HG03039 (cell line): ENCODE measurements around the gene PTPRZ1.

ENCODE experiments used
- ATAC-seq: cut with Tn5 transposase; IDR thresholded peaks from one replicate; pipeline ENCODE4 v1.9.1; 2021; ENCODE audit warnings: mild to moderate bottlenecking, moderate library complexity; ENCODE audit not compliant: unreplicated experiment

The PTPRZ1 gene

DNA sequence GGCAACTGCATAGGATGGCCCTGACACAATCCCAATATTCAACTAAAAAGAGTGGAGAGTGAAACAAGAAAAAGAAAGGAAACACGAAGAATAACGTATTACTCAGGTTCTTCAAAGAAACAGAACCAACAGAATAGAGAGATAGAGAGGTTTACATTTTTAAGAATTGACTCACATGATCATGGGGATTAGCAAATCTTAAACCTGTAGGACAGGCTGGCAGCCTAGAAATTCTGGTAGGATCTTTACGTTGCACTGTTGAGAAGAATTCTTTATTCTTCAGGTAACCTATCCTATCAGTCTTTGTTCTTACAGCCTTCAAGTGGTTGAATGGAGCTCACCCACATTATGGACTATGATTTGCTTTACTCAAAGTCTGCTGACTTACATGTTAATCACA, 167.2 kb downstream of the PTPRZ1 start:
- ATAC-seq = no peak

DNA sequence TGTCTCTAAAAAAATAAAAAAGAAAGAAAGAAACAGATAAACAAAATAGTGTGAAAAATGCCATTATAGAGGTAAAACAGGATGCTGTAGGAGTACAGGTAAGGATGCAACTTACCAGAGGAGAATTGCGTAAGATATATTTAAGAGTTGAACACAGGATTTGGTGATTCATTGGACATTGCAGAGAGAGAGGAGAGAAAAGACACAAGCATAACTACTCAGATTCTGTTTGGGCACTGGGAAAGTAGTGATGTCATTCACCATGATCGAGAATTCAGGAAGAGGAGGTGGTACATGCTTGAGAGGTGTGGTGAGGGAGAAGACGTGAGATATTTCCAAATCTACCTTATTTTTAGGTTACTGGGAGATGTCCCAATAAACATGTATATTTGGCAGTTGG, 173.4 kb downstream of the PTPRZ1 start:
- ATAC-seq = no peak

DNA sequence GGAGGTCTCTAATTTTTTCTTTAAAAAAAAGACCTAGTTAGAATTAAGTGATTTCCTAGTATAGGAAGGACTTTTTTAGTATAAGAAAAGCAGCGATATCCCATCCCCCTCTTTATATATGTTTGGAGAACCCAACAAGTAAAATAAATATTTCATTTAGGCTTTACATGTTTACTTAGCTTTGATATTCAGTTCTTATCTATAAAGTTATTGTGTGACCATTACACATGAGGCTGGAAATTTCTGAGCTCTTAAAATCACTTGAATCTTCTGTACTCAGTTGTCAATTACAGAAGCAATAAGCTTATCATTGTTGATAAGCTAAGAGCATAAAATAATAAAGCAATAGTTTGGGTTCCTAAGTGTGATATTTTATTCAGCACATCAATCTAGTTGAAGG, 181.4 kb downstream of the PTPRZ1 start:
- ATAC-seq = no peak

DNA sequence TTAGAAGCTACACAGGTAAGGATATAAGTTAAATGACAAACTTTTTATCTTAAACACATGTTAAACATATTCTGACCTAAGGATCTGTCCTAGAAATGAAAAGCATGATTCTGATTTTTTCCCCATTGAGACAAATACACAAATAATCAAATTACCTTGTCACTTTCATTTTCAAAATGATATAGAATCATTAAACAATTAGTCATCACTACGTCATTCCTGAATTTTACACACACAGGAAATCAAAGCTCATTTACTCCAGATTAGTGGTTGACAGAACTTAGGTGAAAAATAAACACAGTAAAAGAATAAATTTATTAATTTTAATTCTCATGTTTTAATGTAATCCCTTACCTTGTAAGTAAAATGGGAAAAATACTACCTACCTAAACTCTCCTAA, 182.1 kb downstream of the PTPRZ1 start:
- no peak for ATAC-seq

DNA sequence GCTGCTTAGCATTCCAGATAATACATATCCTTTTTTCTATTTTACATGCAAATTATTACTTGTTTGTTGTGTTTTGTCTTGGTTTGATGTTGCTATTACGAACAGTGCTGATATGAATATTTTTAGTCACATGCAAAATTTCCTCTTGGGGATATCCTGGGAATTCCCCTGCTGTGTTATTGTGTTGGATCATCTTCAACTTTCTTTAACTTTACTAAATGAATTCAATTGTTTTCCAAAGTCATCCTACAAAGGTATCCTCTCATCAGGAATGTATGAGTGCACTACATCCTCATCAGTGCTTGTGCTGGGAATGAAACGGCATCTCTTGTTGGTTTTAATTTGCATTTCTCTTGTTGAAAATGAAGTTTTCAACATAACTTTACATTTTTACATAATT, 184.0 kb downstream of the PTPRZ1 start:
- no peak for ATAC-seq

DNA sequence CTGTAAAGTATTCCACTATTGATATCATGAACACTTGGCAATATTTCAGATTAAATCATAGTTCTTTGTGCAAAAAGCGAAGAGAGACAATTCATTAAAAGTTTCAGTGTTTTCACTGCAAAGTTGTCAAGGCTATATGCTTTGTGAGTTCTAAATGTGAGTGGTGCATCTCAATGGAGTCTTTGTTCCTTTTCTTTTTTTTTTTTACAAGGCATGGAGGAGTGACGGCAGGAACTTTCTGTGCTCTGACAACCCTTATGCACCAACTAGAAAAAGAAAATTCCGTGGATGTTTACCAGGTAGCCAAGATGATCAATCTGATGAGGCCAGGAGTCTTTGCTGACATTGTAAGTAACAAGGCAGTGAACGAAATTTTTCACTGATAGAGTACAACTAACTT, 186.6 kb downstream of the PTPRZ1 start:
- no peak for ATAC-seq

DNA sequence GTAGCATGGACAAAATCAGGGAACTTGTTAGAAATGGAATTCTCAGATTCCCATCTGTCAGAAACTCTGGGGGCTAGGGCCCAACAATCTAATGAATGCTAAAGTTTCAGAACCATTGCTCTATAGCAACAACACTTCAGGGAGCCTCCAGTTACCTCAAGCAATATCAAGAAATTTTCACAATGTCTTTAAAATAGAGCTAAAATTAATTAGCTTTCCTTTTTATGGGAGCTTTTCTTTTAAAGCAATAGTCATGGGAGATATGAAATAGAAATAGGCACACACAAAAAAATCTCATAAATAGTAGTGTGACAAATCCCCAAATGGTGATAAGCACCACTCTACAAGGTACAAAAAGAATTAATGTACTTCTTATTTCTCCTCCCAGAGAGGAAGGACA, 190.2 kb downstream of the PTPRZ1 start:
- ATAC-seq = no peak

DNA sequence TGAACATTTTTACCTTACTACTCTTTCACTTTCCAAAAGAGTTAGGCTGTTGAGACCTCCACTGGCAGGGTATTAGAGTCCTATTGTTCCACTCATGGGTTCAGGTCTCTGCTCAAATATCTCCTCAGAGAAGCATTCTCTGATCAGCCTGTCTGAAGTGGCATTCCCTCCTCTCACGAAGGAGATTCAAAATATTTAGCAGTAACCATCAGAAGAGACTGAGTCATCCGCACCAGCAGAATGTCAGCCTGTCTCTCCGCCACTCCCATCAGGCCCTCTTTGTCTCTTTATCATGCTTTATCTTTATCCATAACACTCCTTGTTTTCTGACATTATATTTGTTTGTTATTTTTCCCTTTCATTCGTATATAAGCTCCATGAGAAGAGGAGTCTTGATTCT, 192.0 kb downstream of the PTPRZ1 start:
- ATAC-seq = no peak

DNA sequence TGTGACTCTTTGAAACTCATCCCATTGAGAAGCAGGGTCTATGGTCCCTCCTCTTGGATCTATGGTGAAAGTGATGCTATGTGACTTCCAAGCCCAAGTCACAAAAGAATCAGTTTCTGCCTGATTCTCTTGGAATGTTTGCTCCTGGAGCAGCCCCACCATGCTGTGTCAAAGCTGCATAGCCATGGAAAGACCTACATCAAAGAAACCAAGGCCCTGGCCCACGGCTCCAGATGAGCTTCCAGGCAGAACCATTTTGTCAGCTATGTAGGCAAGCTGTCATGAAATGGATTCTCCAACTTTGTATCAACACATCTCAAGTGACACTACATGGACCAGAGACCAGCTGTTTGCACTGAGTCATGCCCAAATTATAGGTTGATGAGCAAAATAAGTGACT, 194.1 kb downstream of the PTPRZ1 start:
- ATAC-seq = no peak

DNA sequence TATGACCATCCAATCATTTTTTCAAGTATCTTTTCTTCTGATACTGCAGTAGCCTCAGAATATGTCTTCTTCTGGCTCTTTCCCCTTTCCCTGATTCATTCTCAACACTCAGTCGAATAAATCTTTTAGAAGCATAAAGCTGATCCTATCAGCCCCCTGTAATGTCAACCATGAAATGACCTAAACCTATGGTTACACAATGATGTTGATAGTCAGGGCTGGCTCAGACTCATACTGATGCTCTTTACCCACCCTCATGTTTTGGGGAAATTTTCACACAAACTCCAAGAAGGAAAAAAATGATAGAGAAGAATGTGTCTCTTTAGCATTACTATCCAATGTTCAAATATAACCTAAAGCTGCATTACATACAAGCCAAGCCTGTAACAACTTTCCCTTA, 195.1 kb downstream of the PTPRZ1 start:
- ATAC-seq = no peak

DNA sequence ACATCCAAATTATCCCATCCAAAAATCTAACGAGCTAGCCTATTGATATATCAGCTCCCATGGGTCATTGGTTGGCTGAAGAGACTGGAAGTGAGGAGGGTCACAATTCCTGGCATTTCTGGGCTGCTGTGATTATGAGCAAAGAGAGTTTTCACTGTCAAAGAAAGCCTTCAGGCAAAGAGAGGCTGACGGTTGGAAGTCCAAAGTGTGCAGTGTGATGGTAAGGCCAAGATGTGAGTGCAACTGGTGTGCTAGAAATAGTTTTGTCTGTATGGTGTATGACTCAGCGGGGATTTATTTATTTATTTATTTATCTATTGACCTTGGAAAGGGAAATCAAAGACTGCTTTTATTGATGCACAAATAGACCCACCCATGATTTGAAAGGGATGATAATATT, 196.0 kb downstream of the PTPRZ1 start:
- no peak for ATAC-seq

DNA sequence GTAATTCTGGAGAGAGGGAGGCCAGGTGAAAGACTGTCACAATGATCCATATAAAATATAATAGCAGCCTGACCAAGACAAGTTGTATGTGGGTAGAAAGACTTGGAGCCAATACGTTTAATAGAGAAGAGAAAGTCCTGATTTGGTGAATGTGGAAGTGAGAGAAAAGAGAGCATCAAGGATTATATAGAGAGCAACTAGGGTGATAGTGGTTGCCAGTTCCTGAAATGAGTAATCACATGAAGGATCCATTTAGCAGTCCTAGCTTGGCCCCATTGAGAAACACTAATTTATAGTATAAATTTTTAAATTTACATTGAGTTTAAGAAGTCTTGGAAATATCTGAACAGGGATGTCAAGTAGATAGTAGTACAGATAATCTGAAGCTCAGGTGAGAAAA, 197.1 kb downstream of the PTPRZ1 start:
- ATAC-seq = no peak

DNA sequence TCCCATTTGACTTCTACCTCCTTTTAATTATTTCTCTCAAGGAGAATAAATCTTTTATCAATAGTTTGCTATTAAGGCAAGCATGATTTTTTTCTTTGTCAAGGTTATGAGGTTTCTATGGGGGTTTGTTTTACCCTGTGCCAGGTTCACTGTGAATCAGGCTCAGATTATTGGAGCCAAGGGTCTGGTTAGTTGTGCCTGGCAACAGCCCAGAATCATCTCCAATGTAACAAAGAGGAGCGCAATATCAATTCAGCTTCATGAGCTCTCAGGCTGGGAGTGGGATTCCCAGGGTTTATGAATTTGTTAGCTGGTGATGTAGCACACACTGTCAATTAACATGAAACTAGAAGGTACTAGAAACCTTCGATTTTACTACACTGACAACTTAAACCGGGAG, 197.9 kb downstream of the PTPRZ1 start:
- no peak for ATAC-seq

DNA sequence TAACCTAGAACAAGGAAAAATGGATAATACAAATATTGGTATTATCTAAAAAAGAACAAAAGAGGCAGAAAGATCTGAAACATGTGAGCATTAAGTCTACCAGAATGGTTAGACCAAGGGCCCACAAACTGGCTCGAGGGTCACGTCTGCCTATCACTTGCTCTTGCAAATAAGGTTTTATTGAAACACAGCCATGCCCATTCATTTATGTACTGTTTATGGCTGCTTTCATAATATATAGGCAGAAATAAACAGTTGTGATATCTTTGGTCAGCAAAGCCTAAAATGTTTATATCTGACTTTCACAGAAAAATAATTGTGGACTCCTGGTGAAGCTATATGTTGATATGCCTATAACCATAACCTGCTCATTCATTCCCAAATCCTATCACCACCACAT, 199.3 kb downstream of the PTPRZ1 start:
- ATAC-seq = no peak

DNA sequence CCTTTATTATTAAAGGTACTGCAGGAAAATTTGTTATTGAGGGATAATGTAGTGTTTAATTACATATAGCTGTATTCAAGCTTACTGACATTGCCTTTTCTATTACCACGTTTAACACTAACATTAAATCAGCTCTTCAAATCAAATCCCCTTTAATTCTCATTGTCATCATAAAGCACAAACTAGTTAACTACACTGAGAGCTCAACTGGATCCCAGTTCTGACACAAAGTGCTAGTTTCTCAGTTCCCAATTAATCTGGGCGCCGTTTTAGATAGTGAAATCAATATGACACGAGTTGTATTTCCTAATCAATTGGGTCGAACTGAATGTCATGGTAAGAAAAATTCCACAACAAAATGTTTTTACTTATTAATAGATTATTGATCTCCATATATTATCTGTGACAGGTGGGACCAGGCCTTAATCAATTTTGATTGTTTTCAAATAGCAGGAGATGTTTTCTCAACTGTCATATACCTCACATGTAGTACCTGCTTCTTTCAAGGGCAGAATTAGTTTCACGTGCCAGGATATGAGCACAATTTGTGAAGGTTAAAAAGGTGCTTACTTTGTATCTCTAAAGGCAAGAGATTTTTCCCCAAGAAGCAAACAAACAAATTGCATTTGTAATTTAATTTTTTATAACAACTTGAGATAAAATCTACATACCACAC, 200.1 kb downstream of the PTPRZ1 start:
- ATAC-seq = no peak

DNA sequence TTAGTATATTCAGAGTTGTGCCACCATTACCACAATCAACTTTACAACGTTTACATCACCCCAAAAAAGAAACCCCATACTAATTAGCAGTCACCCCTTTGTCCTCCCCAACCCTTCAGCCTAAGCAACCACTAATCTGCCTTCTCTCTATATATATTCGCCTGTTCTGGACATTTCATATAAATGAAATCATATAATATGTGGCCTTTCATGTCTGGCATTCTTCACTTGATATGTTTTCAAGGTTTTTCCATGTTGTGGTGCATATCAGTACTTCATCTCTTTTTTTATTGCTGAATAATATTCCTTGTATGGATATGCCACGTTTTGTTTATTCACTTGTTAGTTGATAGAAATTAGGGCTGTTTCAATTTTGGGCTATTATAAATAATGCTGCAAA, 200.7 kb downstream of the PTPRZ1 start:
- ATAC-seq = no peak

DNA sequence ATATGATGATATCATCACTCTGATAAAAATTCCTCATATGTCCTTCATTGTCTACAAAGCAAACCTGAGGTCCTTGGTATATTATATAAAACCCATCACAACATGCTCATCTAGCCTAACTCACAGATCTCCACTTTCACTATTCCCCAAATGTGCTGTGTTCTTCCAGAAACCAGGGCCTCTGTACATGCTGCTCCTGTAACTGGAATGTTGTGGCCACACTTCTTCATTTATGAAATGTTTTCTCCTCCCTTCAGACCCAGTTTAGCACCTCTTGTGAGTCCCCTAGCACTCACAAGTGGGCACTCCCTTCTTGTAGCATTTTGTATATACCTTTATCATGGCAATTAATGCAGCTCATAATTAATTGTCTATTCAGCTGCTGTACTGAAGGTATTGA, 209.2 kb downstream of the PTPRZ1 start:
- no peak for ATAC-seq

DNA sequence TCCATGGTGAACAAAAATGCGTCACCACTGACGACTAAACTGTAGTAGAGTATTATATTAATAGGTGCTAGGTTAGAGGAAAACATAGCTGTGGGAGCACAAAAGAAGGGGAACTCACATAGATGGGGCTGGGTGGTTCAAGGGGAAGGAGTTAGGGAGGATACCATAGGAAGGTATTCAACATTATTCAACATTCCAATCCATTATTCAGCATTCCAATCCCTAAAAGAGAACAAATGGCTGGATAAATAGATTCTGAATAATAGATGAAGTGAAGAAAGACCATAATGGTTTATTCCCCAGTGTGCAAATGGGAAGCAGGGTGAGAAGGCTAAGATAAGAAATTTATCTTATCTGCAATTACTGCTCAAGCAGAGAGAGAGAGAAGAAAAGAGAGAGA, 209.7 kb downstream of the PTPRZ1 start:
- no peak for ATAC-seq

DNA sequence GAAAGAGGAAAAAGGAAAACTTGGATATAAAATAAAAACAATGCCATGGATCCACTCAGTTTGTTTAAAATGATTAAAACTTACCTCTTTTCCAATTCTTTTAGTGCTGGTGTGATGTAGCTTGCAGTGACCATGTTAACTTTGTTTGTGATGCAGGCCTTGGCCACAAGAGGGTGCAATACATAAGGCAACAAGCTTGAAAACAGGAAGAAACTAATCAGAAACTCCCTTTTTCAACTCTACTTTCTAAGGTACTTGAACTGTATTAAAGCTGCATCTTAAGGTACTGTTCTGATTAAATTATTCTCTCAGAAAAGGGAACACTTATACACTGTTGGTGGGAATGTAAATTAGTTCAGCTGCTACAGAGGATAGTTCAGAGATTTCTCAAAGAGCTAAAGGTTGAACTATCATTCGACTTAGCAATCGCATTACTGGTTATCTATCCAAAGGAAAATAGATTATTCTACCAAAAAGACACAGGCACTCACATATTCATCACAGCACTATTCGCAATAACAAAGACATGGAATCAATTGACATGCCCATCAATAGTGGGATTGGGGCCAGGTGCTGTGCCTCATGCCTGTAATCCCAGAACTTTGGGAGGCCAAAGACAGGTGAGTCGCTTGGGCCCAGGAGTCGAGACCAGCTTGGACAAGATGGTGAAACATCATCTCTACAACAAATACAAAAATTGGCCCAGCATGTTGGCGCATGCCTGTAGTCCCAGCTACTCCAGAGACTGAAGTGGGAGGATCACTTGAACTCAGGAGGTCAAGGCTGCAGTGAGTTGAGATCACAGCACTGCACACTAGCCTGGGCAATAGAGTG, 220.2 kb downstream of the PTPRZ1 start:
- peak; percentile 96 for ATAC-seq

DNA sequence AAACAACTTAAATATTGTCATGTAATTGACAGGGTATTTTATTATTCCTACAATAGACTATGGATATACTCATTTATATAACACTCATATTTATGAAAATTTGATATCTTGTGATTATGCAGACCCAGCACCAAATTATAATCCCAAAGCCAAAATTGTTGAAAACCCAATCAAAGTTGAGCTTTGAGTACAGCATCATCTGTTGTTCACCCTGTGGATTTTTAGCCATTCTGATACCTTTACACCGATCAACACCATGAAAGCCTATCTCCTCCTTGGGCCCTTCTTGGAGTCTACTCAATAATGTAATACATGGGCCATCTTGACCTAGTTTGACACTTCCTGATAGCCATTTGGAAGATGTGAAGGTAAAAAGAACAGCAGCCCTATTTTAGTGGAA, 221.6 kb downstream of the PTPRZ1 start:
- ATAC-seq = no peak

DNA sequence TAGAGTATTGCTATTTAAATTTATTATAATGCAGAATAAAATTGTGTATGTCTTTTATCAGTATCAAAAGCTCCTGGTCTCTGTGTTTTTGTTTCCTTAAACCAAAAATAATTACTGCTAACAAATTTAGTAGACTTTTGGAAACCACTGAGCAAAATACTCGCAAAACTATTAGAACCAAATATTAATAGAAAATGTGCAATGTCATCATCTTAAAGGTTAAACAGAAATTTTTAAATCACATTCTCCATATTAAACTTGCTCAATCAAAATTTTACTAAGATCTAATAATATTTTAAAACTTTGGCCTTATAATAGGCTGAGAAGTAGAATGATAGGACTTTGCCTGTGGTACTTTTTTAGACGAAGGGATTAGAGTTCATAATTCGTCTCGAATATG, 222.7 kb downstream of the PTPRZ1 start:
- no peak for ATAC-seq

DNA sequence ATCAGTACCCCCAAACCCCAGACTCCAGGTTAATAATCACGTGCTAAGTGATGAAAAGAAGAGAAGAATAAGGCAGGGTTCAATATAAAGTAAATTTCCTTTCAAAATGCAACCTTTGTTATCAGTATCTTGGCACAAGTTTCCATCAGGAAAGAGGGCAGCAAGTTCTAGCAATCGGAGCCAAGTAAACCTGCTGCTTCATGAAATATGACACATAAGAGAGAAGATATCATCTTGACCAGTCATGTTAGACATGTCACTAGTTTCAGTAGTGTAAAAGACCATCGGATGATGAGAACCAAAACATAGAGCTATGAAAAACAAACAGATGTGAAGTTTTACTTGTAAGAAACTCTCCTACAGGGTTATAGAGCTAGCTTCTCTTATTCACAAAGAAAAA, 227.1 kb downstream of the PTPRZ1 start:
- no peak for ATAC-seq

DNA sequence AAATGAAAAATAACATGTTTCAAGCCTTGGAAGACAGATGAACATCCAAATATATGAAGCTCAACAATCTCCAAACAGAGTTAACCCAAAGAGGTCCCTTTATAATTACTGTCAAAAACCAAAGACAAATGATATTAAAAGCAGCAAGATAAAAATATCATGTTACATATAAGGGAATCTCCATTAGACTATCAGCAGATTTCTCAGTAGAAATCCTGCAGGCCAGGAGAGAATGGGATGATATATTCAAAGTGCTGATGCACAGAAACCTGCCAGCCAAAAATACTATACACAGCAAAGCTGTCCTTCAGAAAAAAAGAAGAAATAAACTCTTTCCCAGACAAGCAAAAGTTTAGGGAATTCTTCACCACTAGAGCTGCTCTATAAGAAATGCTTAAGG, 230.1 kb downstream of the PTPRZ1 start:
- no peak for ATAC-seq
